Activated CD4-positive, alpha-beta T cell treated with anti-CD3 and anti-CD28 coated beads, Interleukin-2, amount 10 ng/mL, durations not matched to agents 7 days and 5 days (primary cell): ENCODE data around the gene RBBP5. TPM values are rescaled to one million over a fixed set of nuclear protein-coding genes. Genes with fewer than 3 reads are reported as not detected.

Experiments used
- CTCF ChIA-PET: fragments of 350-600 bp; sonication (Branson Sonifier 250); formaldehyde crosslinking; loops from one replicate; lab custom pipeline; 2021; ENCODE audit warnings: antibody characterized with exemption; lab: Charles Lee
- POLR2A ChIA-PET: fragments of 350-600 bp; sonication (Branson Sonifier 250); formaldehyde crosslinking; loops from one replicate; lab custom pipeline; 2021; ENCODE audit warnings: antibody characterized with exemption; lab: Charles Lee
- DNase-seq: peaks from one replicate; pipeline ENCODE4 v3.0.0-alpha.2; 2020
- H3K27ac Mint-ChIP-seq: one replicate; pipeline ENCODE4 v1.8.0; 2021; ENCODE audit warnings: mild to moderate bottlenecking, moderate library complexity, mixed read lengths
- H3K27me3 Mint-ChIP-seq: one replicate; pipeline ENCODE4 v1.8.0; 2021; ENCODE audit warnings: mixed read lengths
- H3K36me3 Mint-ChIP-seq: one replicate; pipeline ENCODE4 v1.8.0; 2021; ENCODE audit warnings: low read depth, mixed read lengths
- H3K4me1 Mint-ChIP-seq: one replicate; pipeline ENCODE4 v1.8.0; 2021; ENCODE audit warnings: mixed read lengths
- H3K4me3 Mint-ChIP-seq: one replicate; pipeline ENCODE4 v1.8.0; 2021; ENCODE audit warnings: mild to moderate bottlenecking, moderate library complexity, mixed read lengths
- H3K9me3 Mint-ChIP-seq: one replicate; pipeline ENCODE4 v1.8.0; 2021; ENCODE audit warnings: mixed read lengths
- total RNA-seq, 2 experiments: library from RNA; stranded (reverse); gene quantifications; one replicate each; pipeline ENCODE4 v1.2.3, GENCODE V29; 2021

The RBBP5 gene
- total RNA-seq, 2 experiments from 2014 or later = 22.2 to 24.7 TPM

GRCh38 chr1:205046870-205047269, 74.9 kb downstream of the RBBP5 start:
- no peaks in the 10 kb centered on the region for H3K36me3 Mint-ChIP-seq
- DNase-seq = no peak
- no peak overlapping the region for H3K4me3 Mint-ChIP-seq
- POLR2A ChIA-PET = no interaction called here
- H3K27me3 Mint-ChIP-seq = peaks cover 42% of the 10 kb centered on the region
- H3K4me1 Mint-ChIP-seq = no peaks in the 10 kb centered on the region
- H3K9me3 Mint-ChIP-seq = no peaks in the 10 kb centered on the region
- no peak overlapping the region for H3K27ac Mint-ChIP-seq
- CTCF ChIA-PET = interaction anchor here (1.2 to 2.0 kb wide), 2 partner anchors 8 to 9 kb away, joined by 3 to 5 read pairs; no protein-coding TSS in a partner anchor

GRCh38 chr1:205045146-205045545, 76.6 kb downstream of the RBBP5 start:
- Mint-ChIP-seq H3K27ac (no peak overlapping the region), H3K9me3 (no peaks in the 10 kb centered on the region), H3K4me3 (no peak overlapping the region), H3K4me1 (no peaks in the 10 kb centered on the region), H3K27me3 (peaks cover 55% of the 10 kb centered on the region), H3K36me3 (no peaks in the 10 kb centered on the region)
- POLR2A ChIA-PET = no interaction called here
- CTCF ChIA-PET = no interaction called here
- DNase-seq = no peak

- ChIA-PET CTCF (no interaction called here), POLR2A (no interaction called here)
These were observed 77.0 kb downstream of the RBBP5 start for GRCh38 chr1:205044741-205045140.

GRCh38 chr1:205043866-205044265, 77.9 kb downstream of the RBBP5 start:
- Mint-ChIP-seq H3K27ac (no peak overlapping the region), H3K27me3 (peaks cover 59% of the 10 kb centered on the region), H3K9me3 (no peaks in the 10 kb centered on the region), H3K36me3 (no peaks in the 10 kb centered on the region), H3K4me3 (no peak overlapping the region), H3K4me1 (no peaks in the 10 kb centered on the region)
- POLR2A ChIA-PET = no interaction called here
- CTCF ChIA-PET = no interaction called here
- DNase-seq = no peak

More at GRCh38 chr1:205044741-205045140, 77.0 kb downstream of the RBBP5 start:
- Mint-ChIP-seq H3K4me1 (no peaks in the 10 kb centered on the region), H3K9me3 (no peaks in the 10 kb centered on the region), H3K36me3 (no peaks in the 10 kb centered on the region), H3K27me3 (peaks cover 58% of the 10 kb centered on the region), H3K4me3 (no peak overlapping the region), H3K27ac (no peak overlapping the region)
- DNase-seq = no peak

GRCh38 chr1:205042911-205043806, 78.6 kb downstream of the RBBP5 start, which contains the start of gene CNTN2:
CNTN2 (plus strand) TSS chr1:205043212; CDS start chr1:205053186, 9,974 bp downstream.
- no peak for DNase-seq
- H3K4me3 Mint-ChIP-seq = no peak within 1 kb of the TSS
- H3K27me3 Mint-ChIP-seq = peaks cover 62% of the 10 kb centered on the region
- H3K4me1 Mint-ChIP-seq = no peaks in the 10 kb centered on the region
- H3K27ac Mint-ChIP-seq = no peak within 1 kb of the TSS
- no peaks in the 10 kb centered on the region for H3K9me3 Mint-ChIP-seq
- ChIA-PET POLR2A (no interaction called here), CTCF (no interaction called here)
- no peaks in the 10 kb centered on the region for H3K36me3 Mint-ChIP-seq

- DNase-seq = no peak
- Mint-ChIP-seq H3K4me3 (no peak overlapping the region), H3K27ac (no peak overlapping the region), H3K36me3 (no peaks in the 10 kb centered on the region), H3K9me3 (no peaks in the 10 kb centered on the region), H3K27me3 (peaks cover 62% of the 10 kb centered on the region), H3K4me1 (no peaks in the 10 kb centered on the region)
- POLR2A ChIA-PET = no interaction called here
- CTCF ChIA-PET = no interaction called here
These were observed 79.5 kb downstream of the RBBP5 start for GRCh38 chr1:205041998-205042910.

- Mint-ChIP-seq H3K36me3 (no peaks in the 10 kb centered on the region), H3K27ac (no peak overlapping the region), H3K9me3 (no peaks in the 10 kb centered on the region), H3K27me3 (peaks cover 61% of the 10 kb centered on the region), H3K4me3 (no peak overlapping the region), H3K4me1 (no peaks in the 10 kb centered on the region)
- DNase-seq = no peak
- POLR2A ChIA-PET = no interaction called here
- CTCF ChIA-PET = interaction anchor here (0.6 to 0.9 kb wide), 2 partner anchors 12 to 111 kb away, joined by 3 read pairs; no protein-coding TSS in a partner anchor
These were observed 80.6 kb downstream of the RBBP5 start for GRCh38 chr1:205041001-205041715.

- H3K4me3 Mint-ChIP-seq = no peak overlapping the region
- H3K27ac Mint-ChIP-seq = no peak overlapping the region
- ChIA-PET CTCF (interaction anchor here (1.1 to 2.3 kb wide), 3 partner anchors 9 to 23 kb away, joined by 3 to 6 read pairs (median 5); no protein-coding TSS in a partner anchor), POLR2A (no interaction called here)
- H3K4me1 Mint-ChIP-seq = no peaks in the 10 kb centered on the region
- no peaks in the 10 kb centered on the region for H3K9me3 Mint-ChIP-seq
- peaks cover 37% of the 10 kb centered on the region for H3K27me3 Mint-ChIP-seq
- no peak for DNase-seq
- H3K36me3 Mint-ChIP-seq = no peaks in the 10 kb centered on the region
These were observed 83.5 kb downstream of the RBBP5 start for GRCh38 chr1:205038132-205038786.

- ChIA-PET POLR2A (no interaction called here), CTCF (interaction anchor here (1.8 kb wide), 1 partner anchor 10 kb away, joined by 5 read pairs; no protein-coding TSS in a partner anchor)
- Mint-ChIP-seq H3K27ac (no peak overlapping the region), H3K27me3 (peaks cover 33% of the 10 kb centered on the region), H3K36me3 (no peaks in the 10 kb centered on the region), H3K4me3 (no peak overlapping the region), H3K4me1 (no peaks in the 10 kb centered on the region), H3K9me3 (no peaks in the 10 kb centered on the region)
- DNase-seq = no peak
These were observed 84.2 kb downstream of the RBBP5 start for GRCh38 chr1:205037539-205037938.
